GM20000 (cell line): ENCODE measurements around the gene KCNC1.

ENCODE experiments used
- DNase-seq: peaks from one replicate; pipeline ENCODE4 v3.0.0; 2012; ENCODE audit warnings: low spot score
- CTCF ChIP-seq: IDR thresholded peaks from 2 replicates; pipeline ENCODE4 v1.5.1; 2012; ENCODE audit warnings: mild to moderate bottlenecking, control low read depth; ENCODE audit errors: extremely low read depth, missing control alignments

Gene KCNC1

GRCh38 chr11:17734418-17734911 lies at the start of gene KCNC1:
KCNC1 (plus strand) TSS chr11:17734781; CDS start chr11:17736003, 1,222 bp downstream.
- peak; percentile 59 for DNase-seq

GRCh38 chr11:17686231-17686980 lies 48.2 kb upstream of the KCNC1 start:
- TF ChIP-seq CTCF, result no peak
- DNase-seq, result no peak

More at GRCh38 chr11:17734418-17734911, at the start of gene KCNC1:
- TF ChIP-seq CTCF, result no peak

- no peak for DNase-seq
- no peak for TF ChIP-seq CTCF
These were observed 46.5 kb upstream of the KCNC1 start for GRCh38 chr11:17687946-17688670.

GRCh38 chr11:17691550-17691949 lies 43.0 kb upstream of the KCNC1 start:
- TF ChIP-seq CTCF, result no peak

GRCh38 chr11:17691976-17692375 lies 42.6 kb upstream of the KCNC1 start:
- DNase-seq, result no peak

More at GRCh38 chr11:17691550-17691949, 43.0 kb upstream of the KCNC1 start:
- no peak for DNase-seq

GRCh38 chr11:17692931-17693330 lies 41.6 kb upstream of the KCNC1 start:
- DNase-seq, result no peak
- no peak for TF ChIP-seq CTCF

More at GRCh38 chr11:17691976-17692375, 42.6 kb upstream of the KCNC1 start:
- TF ChIP-seq CTCF, result no peak

- no peak for DNase-seq
- TF ChIP-seq CTCF, result no peak
These were observed 41.0 kb upstream of the KCNC1 start for GRCh38 chr11:17693531-17693930.
